Activated T-cell treated with anti-CD3 and anti-CD28 coated beads, Interleukin-2, amount 50 U/mL, for 48 hours (primary cell): ENCODE data around the gene NFE2L3.
"Not testable (repeated sequence)": the region's sequence is repeated elsewhere in the genome, so short reads cannot be mapped to it uniquely, and the experiment has no call there.

Experiments
- DNase-seq, 2 experiments: peaks; one replicate each; pipeline ENCODE4 v3.0.0-alpha.2; 2020

The NFE2L3 gene

GRCh38 chr7:26147646-26148306 is 4.2 kb upstream of the NFE2L3 start:
- DNase-seq, result not testable (repeated sequence)

GRCh38 chr7:26148307-26148700 is 3.7 kb upstream of the NFE2L3 start:
- DNase-seq, result not testable (repeated sequence)

GRCh38 chr7:26149391-26149977 is 2.5 kb upstream of the NFE2L3 start:
- DNase-seq, result no peak

GRCh38 chr7:26151096-26151495 is 902 bp upstream of the NFE2L3 start:
- DNase-seq, result no peak

- DNase-seq, result no peak
These were observed 397 bp upstream of the NFE2L3 start for GRCh38 chr7:26151650-26151952.

- peak; percentile 67 to 73 for DNase-seq
These were observed 813 bp downstream of the NFE2L3 start for GRCh38 chr7:26152782-26153240.

- DNase-seq, result peak; percentile 70 to 71
These were observed 1.3 kb downstream of the NFE2L3 start for GRCh38 chr7:26153241-26153822.

GRCh38 chr7:26153823-26154783 is 2.1 kb downstream of the NFE2L3 start:
- DNase-seq, result peak; percentile 55 to 58

GRCh38 chr7:26155531-26156375 is 3.8 kb downstream of the NFE2L3 start:
- no peak for DNase-seq

- DNase-seq, result peak in 1 of 2 experiments; percentile 63
These were observed 4.7 kb downstream of the NFE2L3 start for GRCh38 chr7:26156451-26157420.

GRCh38 chr7:26157520-26158105 is 5.6 kb downstream of the NFE2L3 start:
- no peak for DNase-seq

GRCh38 chr7:26159243-26159642 is 7.2 kb downstream of the NFE2L3 start:
- DNase-seq, result no peak

GRCh38 chr7:26160896-26161295 is 8.9 kb downstream of the NFE2L3 start:
- DNase-seq, result no peak

- DNase-seq, result no peak
These were observed 10.4 kb downstream of the NFE2L3 start for GRCh38 chr7:26162431-26162830.

- not testable (repeated sequence) for DNase-seq
These were observed 11.8 kb downstream of the NFE2L3 start for GRCh38 chr7:26163804-26164203.

- no peak for DNase-seq
These were observed 14.1 kb downstream of the NFE2L3 start for GRCh38 chr7:26165950-26166683.

- DNase-seq, result peak in 1 of 2 experiments; percentile 48
These were observed 14.8 kb downstream of the NFE2L3 start for GRCh38 chr7:26166684-26167266.

GRCh38 chr7:26167303-26167934 is 15.4 kb downstream of the NFE2L3 start:
- no peak for DNase-seq

GRCh38 chr7:26168458-26169023 is 16.5 kb downstream of the NFE2L3 start:
- DNase-seq, result no peak
